ENCODE results near the gene CHST1. TPM values are rescaled to one million over a fixed set of nuclear protein-coding genes. Genes with fewer than 3 reads are reported as not detected.

CHST1 gene
- total and polyA plus RNA-seq, 12 donors, result 1.1 to 13.5 (median 4.4) TPM

GRCh38 chr11:45621588-45621987 lies 43.8 kb downstream of the CHST1 start:
- H3K27me3 ChIP-seq, result no peaks in the 10 kb centered on the region
- no peak overlapping the region for H3K4me3 ChIP-seq
- no peaks in the 10 kb centered on the region for H3K4me1 ChIP-seq (replicated peaks in 1 of 2)
- no peak for TF ChIP-seq POLR2A (IDR thresholded peaks at IDR 0.05)
- no peak for TF ChIP-seq CTCF (IDR thresholded peaks at IDR 0.05)
- no peak overlapping the region for H3K27ac ChIP-seq
- no peaks in the 10 kb centered on the region for H3K36me3 ChIP-seq (replicated peaks in 1 of 2)
- no peak for DNase-seq
- WGBS, 4 donors, result 43 to 71% (median 60%) methylated on average over 1 of the region's 1 CpG
- H3K9me3 ChIP-seq (replicated peaks in 1 of 3), result no peaks in the 10 kb centered on the region
- intact Hi-C loops (cut with DNase I), result no loop called here

DNA sequence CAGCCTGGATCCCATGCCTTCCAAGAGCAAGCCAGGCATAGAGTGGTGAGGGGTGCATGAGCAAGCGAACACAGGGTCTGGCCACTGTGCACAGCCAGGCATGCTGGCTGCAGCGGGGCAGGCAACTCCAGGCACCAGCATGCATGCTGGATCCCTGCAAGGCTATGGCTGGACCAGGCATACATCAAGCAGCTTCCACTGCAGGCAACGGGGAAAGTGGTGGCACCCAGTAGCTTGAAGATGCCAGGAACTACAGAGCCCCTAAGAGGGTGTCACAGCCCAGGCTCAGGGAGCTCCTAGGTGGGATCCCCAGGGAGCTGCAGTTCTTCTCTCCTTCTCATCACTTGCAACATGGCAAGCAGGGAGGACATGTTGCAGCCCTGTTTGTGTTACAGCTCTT lies 45.2 kb downstream of the CHST1 start:
- H3K4me3 ChIP-seq, result no peak overlapping the region
- no peaks in the 10 kb centered on the region for H3K4me1 ChIP-seq (replicated peaks in 1 of 2)
- intact Hi-C loops (cut with DNase I), result no loop called here
- no peak for TF ChIP-seq CTCF (IDR thresholded peaks at IDR 0.05)
- TF ChIP-seq POLR2A (IDR thresholded peaks at IDR 0.05), result no peak
- H3K27ac ChIP-seq, result no peak overlapping the region
- H3K36me3 ChIP-seq (replicated peaks in 1 of 2), result no peaks in the 10 kb centered on the region
- no peaks in the 10 kb centered on the region for H3K9me3 ChIP-seq (replicated peaks in 1 of 3)
- no peak for DNase-seq
- 78 to 89% (median 82%) methylated on average over 3 of the region's 3 CpGs; no CpG with 5 or more reads in 1 of the 4 donors for WGBS, 4 donors
- no peaks in the 10 kb centered on the region for H3K27me3 ChIP-seq

- no peaks in the 10 kb centered on the region for H3K4me1 ChIP-seq (replicated peaks in 1 of 2)
- no peak overlapping the region for H3K27ac ChIP-seq
- DNase-seq, result no peak
- H3K9me3 ChIP-seq (replicated peaks in 1 of 3), result no peaks in the 10 kb centered on the region
- H3K4me3 ChIP-seq, result no peak overlapping the region
- H3K27me3 ChIP-seq, result no peaks in the 10 kb centered on the region
- intact Hi-C loops (cut with DNase I), result no loop called here
- no peak for TF ChIP-seq CTCF (IDR thresholded peaks at IDR 0.05)
- TF ChIP-seq POLR2A (IDR thresholded peaks at IDR 0.05), result no peak
- H3K36me3 ChIP-seq (replicated peaks in 1 of 2), result no peaks in the 10 kb centered on the region
Observed at GRCh38 chr11:45618897-45619296, 46.5 kb downstream of the CHST1 start.

- no peaks in the 10 kb centered on the region for H3K9me3 ChIP-seq (replicated peaks in 1 of 3)
- no peak for DNase-seq
- WGBS, 4 donors, result 55 to 61% (median 59%) methylated on average over 9 of the region's 9 CpGs
Observed at GRCh38 chr11:45617871-45618601, 47.4 kb downstream of the CHST1 start.

More at GRCh38 chr11:45617871-45618601, 47.4 kb downstream of the CHST1 start:
- Histone ChIP-seq H3K27me3 (no peaks in the 10 kb centered on the region), H3K4me1 (replicated peaks in 1 of 2) (no peaks in the 10 kb centered on the region), H3K4me3 (no peak overlapping the region), H3K36me3 (replicated peaks in 1 of 2) (no peaks in the 10 kb centered on the region), H3K27ac (no peak overlapping the region)
- intact Hi-C loops (cut with DNase I), result no loop called here
- TF ChIP-seq CTCF (IDR thresholded peaks at IDR 0.05), result no peak
- no peak for TF ChIP-seq POLR2A (IDR thresholded peaks at IDR 0.05)
